ENCODE measurements around the gene KIF1A. TPM values are rescaled to one million over a fixed set of nuclear protein-coding genes. Genes with fewer than 3 reads are reported as not detected.

KIF1A gene
- total RNA-seq, 1 donor from 2014 or later: 52.2 TPM

- no peak overlapping the region for H3K27ac Mint-ChIP-seq (ENCODE audit: unreplicated experiment)
- TF ChIP-seq CTCF (IDR thresholded peaks at IDR 0.05; ENCODE audit: unreplicated experiment): no peak
- H3K4me1 Mint-ChIP-seq (ENCODE audit: unreplicated experiment): no peaks in the 10 kb centered on the region
- peaks cover 2% of the 10 kb centered on the region for H3K27me3 Mint-ChIP-seq (ENCODE audit: unreplicated experiment)
- no peaks in the 10 kb centered on the region for H3K9me3 Mint-ChIP-seq (ENCODE audit: unreplicated experiment)
- peaks cover 12% of the 10 kb centered on the region for H3K36me3 Mint-ChIP-seq (ENCODE audit: low read depth, unreplicated experiment)
- H3K4me3 Mint-ChIP-seq (ENCODE audit: unreplicated experiment): no peak overlapping the region
- DNase-seq (ENCODE audit: low spot score): no peak
Observed at GRCh38 chr2:240794178-240794721, 25.8 kb downstream of the KIF1A start.

DNA sequence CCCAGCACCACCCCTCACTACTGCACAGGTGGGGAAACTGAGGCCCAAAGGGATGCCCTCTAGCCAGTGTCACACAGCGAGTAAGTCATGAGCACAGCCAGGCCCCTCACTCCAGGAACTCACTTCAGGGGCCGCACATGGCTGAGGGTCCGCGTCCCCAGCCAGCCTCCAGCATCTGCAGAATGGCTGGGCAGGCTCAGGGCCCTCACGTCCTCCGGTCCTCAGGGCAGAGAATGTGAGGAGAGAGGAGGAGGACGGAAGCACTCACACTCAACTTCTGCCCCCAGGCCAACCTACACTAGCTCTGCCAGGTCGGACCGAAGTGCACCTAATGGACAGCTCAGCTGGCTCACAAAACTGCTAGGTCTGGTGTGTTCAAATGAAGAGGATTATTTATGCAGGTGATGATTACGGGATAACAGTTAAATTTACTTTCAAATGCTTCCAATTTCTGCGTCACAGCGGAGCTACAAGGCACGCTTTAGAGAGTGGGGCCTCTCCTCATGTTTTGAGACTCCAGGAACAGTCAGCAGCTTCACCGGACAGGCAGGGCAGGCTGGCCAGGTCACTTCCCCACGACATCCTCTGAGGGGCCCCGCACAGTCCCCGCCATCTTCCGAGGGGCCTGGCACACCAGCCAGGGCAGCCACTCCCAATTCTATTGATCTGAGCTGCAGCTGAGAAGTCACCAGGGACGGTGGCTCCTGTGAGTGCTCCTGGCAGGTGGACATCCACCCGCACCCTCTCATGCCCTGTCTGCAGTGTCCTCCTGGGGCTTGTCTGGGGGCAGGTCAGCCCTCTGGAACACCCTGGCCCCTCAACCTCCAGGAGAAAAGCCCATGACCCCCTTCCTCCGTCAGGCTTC is 26.5 kb downstream of the KIF1A start:
- H3K9me3 Mint-ChIP-seq (ENCODE audit: unreplicated experiment): no peaks in the 10 kb centered on the region
- H3K4me1 Mint-ChIP-seq (ENCODE audit: unreplicated experiment): no peaks in the 10 kb centered on the region
- H3K4me3 Mint-ChIP-seq (ENCODE audit: unreplicated experiment): no peak overlapping the region
- peaks cover 4% of the 10 kb centered on the region for H3K27me3 Mint-ChIP-seq (ENCODE audit: unreplicated experiment)
- TF ChIP-seq CTCF (IDR thresholded peaks at IDR 0.05; ENCODE audit: unreplicated experiment): no peak
- no peak overlapping the region for H3K27ac Mint-ChIP-seq (ENCODE audit: unreplicated experiment)
- H3K36me3 Mint-ChIP-seq (ENCODE audit: low read depth, unreplicated experiment): peaks cover 12% of the 10 kb centered on the region
- no peak for DNase-seq (ENCODE audit: low spot score)

GRCh38 chr2:240792629-240793312 is 27.2 kb downstream of the KIF1A start:
- no peak for DNase-seq (ENCODE audit: low spot score)
- no peaks in the 10 kb centered on the region for H3K9me3 Mint-ChIP-seq (ENCODE audit: unreplicated experiment)
- H3K4me3 Mint-ChIP-seq (ENCODE audit: unreplicated experiment): no peak overlapping the region
- no peak overlapping the region for H3K27ac Mint-ChIP-seq (ENCODE audit: unreplicated experiment)
- peaks cover 7% of the 10 kb centered on the region for H3K27me3 Mint-ChIP-seq (ENCODE audit: unreplicated experiment)
- no peaks in the 10 kb centered on the region for H3K4me1 Mint-ChIP-seq (ENCODE audit: unreplicated experiment)
- H3K36me3 Mint-ChIP-seq (ENCODE audit: low read depth, unreplicated experiment): peaks cover 12% of the 10 kb centered on the region
- no peak for TF ChIP-seq CTCF (IDR thresholded peaks at IDR 0.05; ENCODE audit: unreplicated experiment)

- H3K4me3 Mint-ChIP-seq (ENCODE audit: unreplicated experiment): no peak overlapping the region
- H3K27me3 Mint-ChIP-seq (ENCODE audit: unreplicated experiment): peaks cover 7% of the 10 kb centered on the region
- no peaks in the 10 kb centered on the region for H3K9me3 Mint-ChIP-seq (ENCODE audit: unreplicated experiment)
- no peaks in the 10 kb centered on the region for H3K4me1 Mint-ChIP-seq (ENCODE audit: unreplicated experiment)
- no peak overlapping the region for H3K27ac Mint-ChIP-seq (ENCODE audit: unreplicated experiment)
- DNase-seq (ENCODE audit: low spot score): no peak
- H3K36me3 Mint-ChIP-seq (ENCODE audit: low read depth, unreplicated experiment): peaks cover 11% of the 10 kb centered on the region
- no peak for TF ChIP-seq CTCF (IDR thresholded peaks at IDR 0.05; ENCODE audit: unreplicated experiment)
Observed at GRCh38 chr2:240791821-240792628, 28.0 kb downstream of the KIF1A start.

Measured in endothelial cell (in vitro differentiated cells).